HEK293T (cell line): ENCODE data around the gene PPP1CA.
A peak's percentile ranks its signal among the peaks of the same experiment; 100 is the strongest.

Experiments
- CTCF ChIA-PET: fragments of 350-600 bp; formaldehyde crosslinking; extraction: SDS; loops from one replicate; lab custom pipeline; 2021; ENCODE audit warnings: antibody characterized with exemption, inconsistent platforms; lab: Yijun Ruan, JAX
- POLR2A ChIA-PET: fragments of 350-600 bp; formaldehyde crosslinking; extraction: SDS; loops from one replicate; lab custom pipeline; 2020; ENCODE audit warnings: antibody characterized with exemption, inconsistent platforms; lab: Yijun Ruan, JAX
- DNase-seq: peaks from one replicate; pipeline ENCODE4 v3.0.0; 2012; ENCODE audit warnings: mixed read lengths; ENCODE audit errors: extremely low spot score
- ARNT ChIP-seq: fragments of 450-650 bp; IDR thresholded peaks from 2 replicates; pipeline ENCODE4 v1.6.1; 2017; ENCODE audit warnings: mild to moderate bottlenecking
- BHLHE40 ChIP-seq: fragments of 450-650 bp; IDR thresholded peaks from 2 replicates; pipeline ENCODE4 v1.6.1; 2016; ENCODE audit warnings: mild to moderate bottlenecking, moderate library complexity, borderline replicate concordance
- CTBP1 ChIP-seq: fragments of 450-650 bp; IDR thresholded peaks from 2 replicates; pipeline ENCODE4 v1.6.1; 2016; ENCODE audit warnings: borderline replicate concordance
- ELF4 ChIP-seq: fragments of 450-650 bp; IDR thresholded peaks from 2 replicates; pipeline ENCODE4 v1.6.1; 2017; ENCODE audit warnings: antibody characterized with exemption
- FOXA1 ChIP-seq: fragments of 450-650 bp; IDR thresholded peaks from 2 replicates; pipeline ENCODE4 v1.6.1; 2016; ENCODE audit warnings: mild to moderate bottlenecking
- FOXK2 ChIP-seq: fragments of 450-650 bp; IDR thresholded peaks from 2 replicates; pipeline ENCODE4 v1.6.1; 2016; ENCODE audit warnings: mild to moderate bottlenecking
- FOXM1 ChIP-seq: fragments of 450-650 bp; IDR thresholded peaks from 2 replicates; pipeline ENCODE4 v1.6.1; 2017; ENCODE audit warnings: mild to moderate bottlenecking, borderline replicate concordance
- HDGF ChIP-seq: fragments of 450-650 bp; IDR thresholded peaks from 2 replicates; pipeline ENCODE4 v1.6.1; 2017; ENCODE audit warnings: antibody characterized with exemption, borderline replicate concordance
- L3MBTL2 ChIP-seq: fragments of 450-650 bp; conservative IDR thresholded peaks from 2 replicates; pipeline ENCODE4 v1.6.1; 2016; ENCODE audit warnings: mild to moderate bottlenecking
- LEF1 ChIP-seq: fragments of 450-650 bp; IDR thresholded peaks from 2 replicates; pipeline ENCODE4 v1.6.1; 2017; ENCODE audit warnings: mild to moderate bottlenecking, borderline replicate concordance
- NFRKB ChIP-seq: fragments of 450-650 bp; IDR thresholded peaks from 2 replicates; pipeline ENCODE4 v1.6.1; 2016; ENCODE audit warnings: mild to moderate bottlenecking, moderate library complexity
- PKNOX1 ChIP-seq: fragments of 450-650 bp; IDR thresholded peaks from 2 replicates; pipeline ENCODE4 v1.6.1; 2016
- SP1 ChIP-seq: fragments of 450-650 bp; IDR thresholded peaks from 2 replicates; pipeline ENCODE4 v1.6.1; 2017
- SUZ12 ChIP-seq: fragments of 450-650 bp; IDR thresholded peaks from 2 replicates; pipeline ENCODE4 v1.6.1; 2016; ENCODE audit warnings: mild to moderate bottlenecking
- TARDBP ChIP-seq: fragments of 450-650 bp; IDR thresholded peaks from 2 replicates; pipeline ENCODE4 v1.6.1; 2016
- ZNF384 ChIP-seq: fragments of 450-650 bp; IDR thresholded peaks from 2 replicates; pipeline ENCODE4 v1.6.1; 2016

Gene PPP1CA

GRCh38 chr11:67401495-67402191 is at the start of gene PPP1CA:
Gene PPP1CA (minus strand): TSS chr11:67401858. CDS start chr11:67401782, 76 bp downstream.
- ChIA-PET POLR2A (interaction anchor here (0.6 to 4.2 kb wide), 29 partner anchors 10 to 181 kb away, joined by 3 to 50 read pairs (median 3); partner anchors contain the start of genes AIP, CORO1B, PTPRCAP and RAD9A), CTCF (interaction anchor here (0.6 to 2.0 kb wide), 12 partner anchors 10 to 529 kb away, joined by 3 to 6 read pairs (median 4); partner anchors contain the start of gene RAD9A)
- peak; percentile 18; the same call in 1 of the 2 replicates for TF ChIP-seq FOXM1
- TF ChIP-seq BHLHE40, result no peak
- no peak for TF ChIP-seq SUZ12
- no peak for TF ChIP-seq HDGF
- DNase-seq, result peak; percentile 99

- no peak for TF ChIP-seq ARNT
- no peak for TF ChIP-seq LEF1
- no peak for TF ChIP-seq ELF4
- no peak for TF ChIP-seq NFRKB
- no peak for TF ChIP-seq TARDBP
- no peak for TF ChIP-seq FOXA1
- TF ChIP-seq SUZ12, result no peak
- no peak for TF ChIP-seq SP1
- TF ChIP-seq FOXM1, result no peak
- TF ChIP-seq FOXK2, result no peak
- no peak for TF ChIP-seq HDGF
- TF ChIP-seq CTBP1, result no peak
- no peak for TF ChIP-seq ZNF384
- no peak for TF ChIP-seq BHLHE40
- POLR2A ChIA-PET, result interaction anchor here (0.9 to 1.4 kb wide), 5 partner anchors 9 to 59 kb away, joined by 3 to 5 read pairs (median 3); partner anchors contain the start of genes PPP1CA and RAD9A
- CTCF ChIA-PET, result no interaction called here
- DNase-seq, result no peak
Measured at GRCh38 chr11:67450796-67451657, 49.4 kb upstream of the PPP1CA start.

DNA sequence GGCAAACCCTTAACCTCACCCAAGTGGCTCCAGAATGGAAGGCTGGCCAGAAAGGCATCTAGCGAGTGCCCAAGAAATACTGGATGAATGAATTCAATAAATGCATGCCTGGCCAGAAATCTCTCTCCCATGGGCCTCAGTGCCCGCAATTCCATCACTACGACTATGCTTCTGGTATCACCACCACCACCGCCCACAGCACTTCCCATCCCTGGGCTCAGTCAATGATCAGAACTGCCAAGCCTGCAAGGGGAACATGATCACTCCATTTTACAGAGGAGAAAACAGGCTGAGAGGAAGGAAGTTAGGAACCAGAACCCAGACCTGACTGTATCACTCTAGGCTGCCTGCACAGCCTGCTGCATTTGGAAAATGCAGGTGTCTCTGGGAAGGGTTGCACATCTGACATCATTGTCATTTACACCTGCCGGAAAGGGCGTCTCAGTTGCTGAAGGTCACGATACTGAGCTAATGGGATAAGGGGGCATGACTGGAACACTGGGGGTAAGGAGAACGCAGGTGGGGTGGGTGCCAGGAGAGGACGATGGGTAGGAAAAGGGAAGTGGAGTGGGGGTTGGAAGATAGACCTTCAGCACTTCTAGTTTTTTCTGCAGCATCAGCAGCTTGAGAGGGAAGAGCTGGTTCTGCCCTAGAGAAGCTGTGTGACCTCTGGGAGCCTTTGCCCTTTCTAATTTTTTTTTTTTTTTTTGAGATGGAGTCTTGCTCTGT is 47.6 kb upstream of the PPP1CA start:
- CTCF ChIA-PET, result interaction anchor here (0.6 to 0.7 kb wide), 2 partner anchors 31 to 941 kb away, joined by 3 read pairs; no protein-coding TSS in a partner anchor
- POLR2A ChIA-PET, result interaction anchor here (1.2 kb wide), 1 partner anchor 34 kb away, joined by 3 read pairs; the partner anchor contains the start of gene AIP
- DNase-seq, result no peak
- TF ChIP-seq LEF1, result no peak

GRCh38 chr11:67448220-67448609 is 46.6 kb upstream of the PPP1CA start:
- DNase-seq, result no peak
- ChIA-PET POLR2A (no interaction called here), CTCF (no interaction called here)
- no peak for TF ChIP-seq L3MBTL2
- no peak for TF ChIP-seq TARDBP
- no peak for TF ChIP-seq SP1
- no peak for TF ChIP-seq BHLHE40
- TF ChIP-seq ELF4, result no peak
- no peak for TF ChIP-seq ARNT
- TF ChIP-seq LEF1, result no peak
- no peak for TF ChIP-seq SUZ12
- TF ChIP-seq ZNF384, result no peak
- no peak for TF ChIP-seq PKNOX1
- TF ChIP-seq NFRKB, result no peak
- TF ChIP-seq FOXA1, result no peak

DNA sequence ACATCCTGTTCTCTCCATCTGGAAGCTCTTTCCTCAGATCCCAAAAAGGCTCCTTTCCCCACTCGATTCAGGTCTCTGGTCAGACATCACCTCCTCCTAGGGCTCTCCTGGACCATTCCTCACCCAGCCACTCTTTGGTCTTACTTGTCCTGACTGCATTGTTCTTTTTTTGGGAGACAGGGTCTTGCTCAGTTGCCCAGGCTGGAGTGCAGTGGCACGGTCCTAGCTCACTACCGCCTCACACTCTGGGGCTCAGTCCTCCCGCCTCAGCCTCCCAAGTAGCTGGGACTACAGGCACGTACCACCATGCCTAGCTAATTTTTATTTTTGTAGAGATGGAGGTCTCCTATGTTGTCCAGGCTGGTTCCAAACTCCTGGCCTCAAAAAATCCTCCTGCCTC is 43.9 kb upstream of the PPP1CA start:
- CTCF ChIA-PET, result no interaction called here
- no peak for DNase-seq
- POLR2A ChIA-PET, result no interaction called here
- TF ChIP-seq PKNOX1 (no peak), NFRKB (no peak), TARDBP (no peak), HDGF (no peak), FOXK2 (no peak), L3MBTL2 (no peak), ZNF384 (no peak), LEF1 (no peak), BHLHE40 (no peak), SP1 (no peak), ARNT (no peak), FOXA1 (no peak), ELF4 (no peak), FOXM1 (no peak)
